Suppressor macrophage treated with lipopolysaccharide for 1 hour (primary cell): ENCODE measurements around the gene NGEF.

Experiments
- DNase-seq, 3 donors: peaks; one replicate each; pipeline ENCODE4 v3.0.0-alpha.2; 2020 to 2022

NGEF gene

DNA sequence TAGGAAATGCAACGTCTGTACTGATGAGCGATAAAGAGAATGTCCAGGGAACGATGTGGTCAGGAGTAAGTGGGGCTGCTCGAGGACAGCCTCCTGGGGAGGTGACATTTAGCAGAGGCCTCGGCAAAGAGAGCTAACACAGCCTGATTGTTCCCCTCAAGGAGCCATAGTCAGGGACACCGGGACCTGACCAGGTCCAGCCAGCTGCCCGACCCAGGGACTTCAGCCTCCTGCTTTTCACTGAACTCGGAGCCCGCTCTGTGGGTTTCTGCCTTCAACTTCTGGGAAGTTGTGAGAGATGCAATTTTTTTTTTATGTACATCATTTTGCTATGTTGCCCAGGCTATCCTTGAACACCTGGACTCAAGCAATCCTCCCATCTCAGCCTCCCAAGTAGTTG, 29.5 kb upstream of the NGEF start:
- DNase-seq, result no peak

GRCh38 chr2:233041722-233042323, 28.8 kb upstream of the NGEF start:
- peak in 2 of 3 donors; percentile 12 to 41 for DNase-seq

- no peak for DNase-seq
These were observed 27.5 kb upstream of the NGEF start for GRCh38 chr2:233040571-233040970.

DNA sequence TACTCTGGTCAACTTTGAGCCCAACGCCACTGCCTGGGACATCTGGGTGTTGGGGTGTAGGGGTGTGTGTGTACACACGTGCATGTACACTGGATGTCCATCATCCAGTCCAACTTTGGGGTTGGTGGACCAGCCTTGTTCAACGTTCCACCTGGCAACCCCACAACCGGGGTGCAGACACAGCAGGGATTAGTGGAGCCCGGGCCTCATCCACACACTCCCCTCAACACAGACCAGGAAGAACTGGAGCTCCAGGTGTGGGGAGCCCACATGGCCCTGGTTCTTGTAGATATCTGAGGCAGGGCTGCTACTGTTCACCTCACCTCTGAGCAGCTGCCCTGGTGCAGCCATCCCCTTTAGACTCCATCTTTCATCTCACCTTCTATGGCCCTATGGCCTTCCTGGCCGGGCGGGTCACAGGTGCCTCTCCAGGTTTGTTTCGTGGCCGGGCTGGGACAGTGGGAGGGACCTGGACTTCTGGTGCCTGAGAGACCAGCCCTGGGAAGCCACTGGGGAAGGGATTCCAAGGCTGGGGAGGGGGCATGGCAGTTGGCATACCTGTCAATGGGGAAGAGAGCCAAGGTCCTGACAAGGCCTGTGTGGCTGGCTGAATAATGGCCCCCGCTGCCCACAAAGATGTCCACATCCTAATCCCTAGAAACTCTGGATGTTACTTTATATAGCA, 26.9 kb upstream of the NGEF start:
- no peak for DNase-seq

DNA sequence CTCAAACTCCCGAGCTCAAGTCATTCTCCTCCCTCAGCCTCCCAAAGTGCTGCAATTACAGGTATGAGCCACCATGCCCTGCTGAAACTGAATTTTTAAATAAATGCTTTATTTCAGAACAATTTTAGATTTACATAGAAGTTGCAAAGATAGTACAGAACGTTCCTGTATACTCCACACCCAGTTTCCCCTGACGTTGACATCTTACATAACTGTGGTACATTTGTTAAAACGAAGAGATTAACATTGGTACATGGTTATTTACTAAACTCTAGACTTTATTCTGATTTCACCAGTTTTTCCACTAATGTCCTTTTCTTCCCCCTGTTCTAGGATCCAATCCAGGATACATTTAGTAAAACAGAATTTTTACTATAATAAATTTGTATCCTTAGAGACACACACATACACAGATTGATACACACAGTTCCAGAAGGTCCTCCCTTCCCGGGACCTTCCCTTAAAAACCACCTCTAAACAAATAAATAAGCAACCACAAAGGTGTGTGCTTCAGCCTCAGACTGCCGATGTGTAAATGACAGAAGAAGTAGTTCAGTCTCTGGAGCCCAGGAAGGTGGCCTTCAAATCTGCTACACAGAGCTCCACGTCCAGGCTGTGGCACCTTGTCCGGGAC, 26.3 kb upstream of the NGEF start:
- no peak for DNase-seq

- DNase-seq, result peak in 1 of 3 donors; percentile 27
These were observed 24.0 kb upstream of the NGEF start for GRCh38 chr2:233037078-233037477.

DNA sequence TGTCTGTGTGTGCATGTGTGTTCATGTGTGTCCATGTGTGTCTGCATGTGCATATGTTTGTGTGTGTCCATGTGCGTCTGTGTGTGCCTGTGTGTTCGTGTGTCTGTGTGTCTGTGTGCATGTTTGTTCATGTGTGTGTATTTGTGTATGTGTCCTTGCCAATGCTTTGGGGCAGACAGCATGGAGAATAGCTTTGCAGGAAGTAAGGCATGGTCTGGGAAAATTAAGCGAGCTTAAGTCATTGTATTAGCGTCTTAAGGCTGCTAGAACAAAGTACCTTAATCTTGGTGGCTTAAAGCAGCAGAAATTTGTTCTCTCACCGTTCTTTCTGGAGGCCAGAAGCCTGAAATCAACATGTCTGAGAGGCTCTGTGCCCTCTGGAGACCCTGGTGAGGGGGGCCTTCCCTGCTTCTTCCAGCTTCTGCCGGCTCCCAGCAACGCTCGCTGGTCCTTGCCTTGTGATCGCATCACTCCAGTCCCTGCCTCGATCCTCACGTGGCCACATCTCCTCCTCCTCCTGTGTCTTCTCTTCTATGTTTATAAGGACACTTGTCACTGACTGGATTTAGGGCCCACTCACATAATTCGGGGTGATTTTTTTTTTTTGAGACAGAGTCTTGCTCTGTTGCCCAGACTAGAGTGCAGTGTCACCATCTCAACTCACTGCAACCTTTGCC, 23.2 kb upstream of the NGEF start:
- no peak for DNase-seq

- DNase-seq, result no peak
These were observed 22.5 kb upstream of the NGEF start for GRCh38 chr2:233035426-233036161.

DNA sequence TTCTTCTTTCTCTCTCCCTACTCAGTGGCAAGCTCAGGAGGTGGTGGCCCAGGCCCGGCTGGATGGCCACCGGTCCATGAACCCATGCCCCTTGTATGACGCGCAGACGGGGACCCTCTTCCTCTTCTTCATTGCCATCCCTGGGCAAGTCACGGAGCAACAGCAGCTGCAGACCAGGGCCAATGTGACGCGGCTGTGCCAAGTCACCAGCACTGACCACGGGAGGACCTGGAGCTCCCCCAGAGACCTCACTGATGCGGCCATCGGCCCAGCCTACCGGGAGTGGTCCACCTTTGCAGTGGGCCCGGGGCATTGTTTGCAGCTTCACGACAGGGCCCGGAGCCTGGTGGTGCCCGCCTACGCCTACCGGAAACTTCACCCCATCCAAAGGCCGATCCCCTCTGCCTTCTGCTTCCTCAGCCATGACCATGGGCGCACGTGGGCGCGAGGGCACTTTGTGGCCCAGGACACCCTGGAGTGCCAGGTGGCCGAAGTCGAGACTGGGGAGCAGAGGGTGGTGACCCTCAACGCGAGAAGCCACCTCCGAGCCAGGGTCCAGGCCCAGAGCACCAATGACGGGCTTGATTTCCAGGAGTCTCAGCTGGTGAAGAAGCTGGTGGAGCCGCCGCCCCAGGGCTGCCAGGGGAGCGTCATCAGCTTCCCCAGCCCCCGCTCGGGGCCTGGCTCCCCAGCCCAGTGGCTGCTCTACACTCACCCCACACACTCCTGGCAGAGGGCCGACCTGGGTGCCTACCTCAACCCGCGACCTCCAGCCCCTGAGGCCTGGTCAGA, 21.2 kb upstream of the NGEF start:
- DNase-seq, result no peak

DNA sequence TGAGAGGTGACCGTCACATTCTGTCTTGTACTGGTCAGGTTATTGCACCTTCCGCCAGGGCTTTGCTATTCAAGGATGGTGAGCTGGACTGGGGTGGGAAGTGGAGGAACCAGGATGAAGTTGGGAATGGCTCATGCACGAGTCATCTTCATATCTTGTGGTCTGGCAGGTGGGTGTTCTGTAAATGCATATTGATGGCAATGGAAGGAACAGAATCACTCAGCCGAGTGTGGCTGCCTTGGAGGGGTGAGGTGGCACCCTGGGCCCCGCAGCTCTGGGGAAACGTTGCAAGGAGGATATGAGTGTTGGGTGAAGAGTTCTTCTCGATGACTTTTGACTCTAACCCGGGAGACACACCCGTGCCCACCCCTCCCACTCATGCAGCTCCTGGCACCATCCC, 20.6 kb upstream of the NGEF start:
- no peak for DNase-seq

GRCh38 chr2:233032551-233033320, 19.7 kb upstream of the NGEF start, which contains the start of gene NEU2:
Gene NEU2, plus strand, starts transcription at chr2:233032672. Its CDS starts 0 bp downstream, at chr2:233032672.
- DNase-seq, result no peak

DNA sequence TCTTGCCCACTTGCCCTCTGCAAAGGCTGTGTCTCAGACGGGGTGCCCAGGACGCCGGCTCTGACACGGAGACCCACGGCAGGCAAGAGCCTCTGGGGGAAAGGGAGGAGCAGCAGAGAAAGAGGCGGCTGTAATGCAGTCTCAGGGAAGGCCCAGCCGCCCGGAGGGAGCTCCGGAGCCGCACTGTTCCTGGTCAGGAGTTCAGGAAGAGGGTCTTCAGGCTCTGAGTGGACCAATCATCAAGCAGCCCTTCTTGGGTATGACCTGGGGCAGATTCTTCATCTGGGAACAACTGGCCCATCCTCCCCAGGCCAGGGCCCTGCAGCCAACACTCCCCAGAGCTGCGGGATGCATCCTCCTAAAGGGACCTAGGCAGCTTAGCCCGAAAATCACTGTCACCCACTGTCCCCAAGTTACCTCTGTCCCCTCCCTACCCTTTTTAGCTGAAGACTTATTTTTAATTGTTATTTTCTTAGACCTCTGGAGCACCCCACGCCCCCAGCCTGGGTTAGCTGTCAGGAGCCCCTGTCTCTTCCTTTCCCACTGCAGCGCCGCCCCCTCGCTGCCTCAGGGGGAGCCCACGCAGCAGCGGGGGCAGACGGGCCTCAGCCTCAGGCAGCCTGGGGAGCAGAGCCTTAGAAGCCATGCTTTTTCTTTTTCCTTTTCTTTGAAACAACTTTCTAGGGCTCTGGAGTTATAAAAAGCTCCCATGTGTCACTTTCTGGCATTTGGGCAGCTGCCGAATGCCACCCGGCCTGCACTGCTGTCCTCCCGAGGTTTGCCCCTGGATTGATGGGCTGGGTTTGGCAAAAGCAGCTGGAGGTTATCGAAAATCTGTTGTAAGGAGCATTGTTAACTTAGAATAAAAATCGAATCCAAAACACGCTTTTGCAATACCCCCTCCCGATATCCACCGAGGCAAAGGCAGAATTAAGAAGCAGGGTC, 18.8 kb upstream of the NGEF start:
- DNase-seq, result no peak

GRCh38 chr2:233029321-233029720, 16.3 kb upstream of the NGEF start:
- no peak for DNase-seq

- no peak for DNase-seq
These were observed 13.2 kb upstream of the NGEF start for GRCh38 chr2:233026198-233026813.

- no peak for DNase-seq
These were observed 12.7 kb upstream of the NGEF start for GRCh38 chr2:233025706-233026105.

DNA sequence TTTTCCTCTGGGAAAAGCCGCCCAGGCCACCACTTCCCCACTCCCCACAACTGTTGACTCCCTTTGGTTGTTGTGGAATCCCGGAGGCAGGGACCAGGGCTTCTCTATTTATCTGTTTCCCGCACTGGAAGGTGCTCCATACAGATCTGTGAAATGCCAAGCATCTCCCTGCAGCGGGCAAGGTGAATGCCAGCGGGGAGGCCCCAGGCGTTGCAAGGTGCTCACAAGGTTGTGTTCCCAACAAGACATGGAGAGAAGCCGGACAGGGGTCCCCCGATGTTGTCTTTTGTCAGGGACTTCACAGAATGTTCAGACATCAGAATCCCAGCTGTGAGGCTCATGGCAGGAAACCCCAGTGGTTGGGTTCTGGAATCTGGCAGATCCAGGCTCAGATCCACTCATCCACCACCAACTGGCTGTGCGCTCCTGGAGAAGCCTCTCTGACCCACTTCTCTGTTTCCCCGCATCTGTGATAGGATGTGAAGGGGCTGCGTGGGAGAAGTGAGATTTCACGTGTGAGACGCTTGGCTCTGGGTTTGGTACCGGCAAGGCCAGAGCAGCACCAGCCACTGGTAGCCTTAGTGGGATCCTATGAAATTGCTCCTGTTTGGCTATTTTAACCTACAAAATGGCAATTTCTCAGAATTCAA, 10.8 kb upstream of the NGEF start:
- DNase-seq, result no peak

DNA sequence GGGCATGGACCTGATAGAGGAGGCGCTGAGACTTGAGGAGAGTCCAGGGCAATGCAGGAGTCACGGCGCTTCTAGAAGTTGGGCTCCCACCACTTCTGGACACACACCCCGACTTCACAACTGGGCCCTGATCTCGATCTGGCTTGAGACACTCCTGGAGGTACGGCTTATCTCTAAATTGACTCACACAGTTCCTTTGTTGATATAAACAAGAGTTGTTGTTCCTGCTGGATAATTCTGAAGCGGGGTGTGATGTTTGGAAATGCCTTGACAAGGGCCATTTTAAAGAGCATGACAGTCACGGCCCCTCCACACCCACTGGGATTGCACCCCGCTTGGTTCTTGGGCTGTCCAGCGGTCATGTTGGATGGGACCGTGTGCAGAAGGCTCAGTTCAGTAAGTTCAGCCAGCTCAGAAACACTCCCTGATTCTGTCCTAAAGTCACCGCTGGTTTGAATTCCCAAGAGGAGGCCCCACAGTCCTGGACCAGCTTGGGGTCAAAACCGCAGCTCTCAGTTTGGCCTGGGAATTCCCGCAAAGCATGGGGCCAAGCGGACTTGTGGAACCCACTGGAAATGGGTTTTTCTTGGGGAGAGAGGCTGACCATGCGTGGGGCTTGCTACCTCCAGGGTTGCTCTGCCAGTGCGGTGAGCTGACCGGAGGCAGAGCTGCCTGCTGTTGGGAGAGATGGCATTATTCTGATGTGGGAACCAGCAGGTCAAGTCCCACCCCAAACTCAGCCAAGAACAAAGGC, 10.1 kb upstream of the NGEF start:
- DNase-seq, result no peak

GRCh38 chr2:233022561-233022960, 9.5 kb upstream of the NGEF start:
- no peak for DNase-seq
